Kidney (tissue), 14 donors: Measurements from ENCODE around the gene SLC12A4. TPM values are rescaled to one million over a fixed set of nuclear protein-coding genes. Genes with fewer than 3 reads are reported as not detected.

ENCODE experiments used
- DNase-seq, 5 donors: peaks; one replicate each; pipeline ENCODE4 v3.0.0-alpha.2; 2013 to 2020
- FAIRE-seq: peaks from 2 replicates; lab custom pipeline; 2012; peaks lifted over from hg19 to GRCh38; lab: Jason Lieb, UNC
- H3K27ac ChIP-seq, 2 donors: one replicate each; pipeline ENCODE4 v1.7.0; 2013; ENCODE audit warnings: low read depth in 2 of 2, low read length in 2 of 2, inconsistent platforms in 1 of 2
- H3K27me3 ChIP-seq: one replicate; pipeline ENCODE4 v1.7.1; 2013; ENCODE audit warnings: low read length, inconsistent platforms; ENCODE audit not compliant: control insufficient read depth, insufficient read depth
- H3K36me3 ChIP-seq, 3 donors: one replicate each; pipeline versions ENCODE4 v1.7.0 to v1.7.1; 2013; ENCODE audit warnings: low read length in 3 of 3, control low read depth in 1 of 3, inconsistent platforms in 1 of 3; ENCODE audit not compliant: insufficient read depth in 3 of 3, control insufficient read depth in 2 of 3
- H3K4me1 ChIP-seq, 3 donors: one replicate each; pipeline versions ENCODE4 v1.7.0 to v1.7.1; 2013; ENCODE audit warnings: low read length in 3 of 3, inconsistent platforms in 1 of 3, low read depth in 1 of 3; ENCODE audit not compliant: control insufficient read depth in 2 of 3, insufficient read depth in 2 of 3
- H3K4me3 ChIP-seq, 3 donors: one replicate each; pipeline versions ENCODE4 v1.7.0 to v1.8.1; 2013; ENCODE audit warnings: low read length in 3 of 3, control low read depth in 1 of 3, inconsistent platforms in 1 of 3
- H3K9ac ChIP-seq, 3 donors: one replicate each; pipeline versions ENCODE4 v1.7.0 to v1.7.1; 2013; ENCODE audit warnings: low read length in 3 of 3, control low read depth in 1 of 3, inconsistent platforms in 1 of 3
- H3K9me3 ChIP-seq, 3 donors: one replicate each; pipeline versions ENCODE4 v1.7.0 to v1.7.1; 2013; ENCODE audit warnings: low read length in 3 of 3, control low read depth in 1 of 3, inconsistent platforms in 1 of 3; ENCODE audit not compliant: control insufficient read depth in 2 of 3, insufficient read depth in 1 of 3
- CTCF ChIP-seq: IDR thresholded peaks from 3 replicates; pipeline ENCODE4 v1.5.1; 2012; ENCODE audit warnings: mild to moderate bottlenecking, moderate library complexity, borderline replicate concordance; ENCODE audit not compliant: insufficient read depth; ENCODE audit errors: extremely low read depth
- intact Hi-C: fragments of 100-400 bp; cut with DNase I; formaldehyde crosslinking; loops from one replicate; pipeline ENCODE4 v1.11.1; 2022
- polyA plus RNA-seq: library from polyadenylated mRNA; stranded (reverse); fragments of 350-450 nt; fragmentation: Illumina TruSeq; extraction: RNeasy Lipid Tissue Mini Kit (QIAGEN cat#74804); gene quantifications from one replicate; pipeline ENCODE4 v1.2.3, GENCODE V29; 2014; ENCODE audit warnings: low read depth, low replicate concordance; ENCODE audit not compliant: insufficient read depth
- total RNA-seq: library from RNA; stranded (reverse); fragmentation: NEBNext Ultra II Directional; extraction: Animal tissue kit (Norgen Biotek cat#: 25700); gene quantifications from one replicate; pipeline ENCODE4 v1.2.1, GENCODE V29; 2021
- donor health status: control.
- donor health status: control.
- donor health status: control.
- donor health status: control.
- donor health status: control.
- donor health status: DM: yes; HTN: yes; CAD: no.
- donor health status: Normal renal cell carcinoma (clear cell type).

The SLC12A4 gene
- total and polyA plus RNA-seq, 2 donors from 2014 or later: 16.7 to 66.2 TPM

GRCh38 chr16:67944690-67945391 is 23.6 kb downstream of the SLC12A4 start:
- H3K27ac ChIP-seq: no peak overlapping the region
- H3K36me3 ChIP-seq: peaks cover 0 to 40% (median 9%) of the 10 kb centered on the region in 3 donors
- no peaks in the 10 kb centered on the region for H3K27me3 ChIP-seq
- no peak overlapping the region for H3K4me3 ChIP-seq
- FAIRE-seq: no peak
- intact Hi-C loops: no loop called here
- peaks cover 0 to 6% (median 0%) of the 10 kb centered on the region in 3 donors for H3K4me1 ChIP-seq
- H3K9ac ChIP-seq: no peak overlapping the region
- no peak for TF ChIP-seq CTCF
- no peaks in the 10 kb centered on the region for H3K9me3 ChIP-seq
- no peak for DNase-seq

DNA sequence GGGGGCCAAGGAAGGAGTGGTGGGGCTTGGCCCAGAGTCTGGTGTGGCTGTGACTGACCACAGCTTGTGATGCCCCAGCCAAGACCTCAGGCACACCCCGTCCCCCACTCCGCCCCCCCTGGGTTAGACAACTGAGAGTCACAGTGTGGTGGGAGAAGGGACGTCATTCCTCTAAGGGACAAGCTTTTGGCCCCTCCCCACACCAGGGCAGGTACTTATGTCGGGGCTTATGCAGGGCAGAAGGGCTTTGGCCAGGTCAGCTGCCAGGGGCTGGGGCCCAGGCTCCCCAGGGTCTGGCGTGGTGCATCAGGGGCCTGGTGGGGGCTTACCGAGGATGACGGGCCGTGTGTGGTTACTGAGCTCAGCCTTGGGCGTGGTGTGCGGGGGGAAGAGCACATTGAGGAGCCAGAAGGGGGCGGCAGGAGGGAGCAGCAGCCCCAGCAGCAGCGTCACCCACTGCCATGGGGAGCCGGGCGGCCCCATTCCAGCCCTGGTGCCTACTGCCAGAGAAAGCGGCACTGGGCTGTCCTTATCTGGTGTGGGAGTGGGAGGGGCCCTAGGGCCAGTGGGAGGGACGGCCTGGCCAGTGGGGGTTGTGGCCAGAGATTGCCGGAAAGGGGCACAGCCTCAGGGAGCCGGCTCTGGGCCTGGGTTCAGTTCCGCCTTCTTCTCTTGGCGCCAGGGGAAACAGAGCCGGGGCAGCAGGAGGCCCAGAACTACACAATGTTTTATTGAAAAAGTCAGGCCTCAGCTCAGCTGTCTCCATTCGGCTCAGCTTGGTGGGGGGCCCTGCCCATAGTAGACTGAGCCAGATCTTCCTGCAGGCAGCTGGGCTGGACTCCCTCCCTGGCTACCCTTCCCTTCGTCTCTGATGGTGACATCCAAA is 24.6 kb downstream of the SLC12A4 start, which contains the start of gene LCAT:
Gene LCAT, minus strand, starts transcription at position 502 of the 886 bp plus-strand sequence. Its CDS starts 19 bp downstream, at position 483.
- H3K4me3 ChIP-seq: no peak within 1 kb of the TSS

GRCh38 chr16:67943256-67943618 is 25.2 kb downstream of the SLC12A4 start:
- TF ChIP-seq CTCF: no peak
- H3K27me3 ChIP-seq: no peaks in the 10 kb centered on the region
- no peak overlapping the region for H3K4me3 ChIP-seq
- intact Hi-C loops: no loop called here
- peaks cover 0 to 9% (median 0%) of the 10 kb centered on the region in 3 donors for H3K4me1 ChIP-seq
- H3K27ac ChIP-seq: no peak overlapping the region
- no peak for FAIRE-seq
- H3K9me3 ChIP-seq: no peaks in the 10 kb centered on the region
- no peak for DNase-seq
- peaks cover 0 to 35% (median 4%) of the 10 kb centered on the region in 3 donors for H3K36me3 ChIP-seq
- no peak overlapping the region for H3K9ac ChIP-seq

More for the DNA sequence above, 24.6 kb downstream of the SLC12A4 start, which contains the start of gene LCAT:
- H3K27ac ChIP-seq: no peak within 1 kb of the TSS
- intact Hi-C loops: no loop called here
- H3K36me3 ChIP-seq: peaks cover 0 to 38% (median 9%) of the 10 kb centered on the region in 3 donors
- DNase-seq: peak in 1 of 5 donors; percentile 88
- FAIRE-seq: no peak
- H3K9ac ChIP-seq: no peak within 1 kb of the TSS
- H3K4me1 ChIP-seq: peaks cover 0 to 9% (median 0%) of the 10 kb centered on the region in 3 donors
- H3K9me3 ChIP-seq: no peaks in the 10 kb centered on the region
- no peak for TF ChIP-seq CTCF
- H3K27me3 ChIP-seq: no peaks in the 10 kb centered on the region
